ENCODE data around the gene TTC33. TPM values are rescaled to one million over a fixed set of nuclear protein-coding genes. Genes with fewer than 3 reads are reported as not detected.
"Not testable (repeated sequence)": the region's sequence is repeated elsewhere in the genome, so short reads cannot be mapped to it uniquely, and the experiment has no call there.

Gene TTC33
- total RNA-seq, 2 donors from 2014 or later: 13.5 to 19.3 TPM

DNA sequence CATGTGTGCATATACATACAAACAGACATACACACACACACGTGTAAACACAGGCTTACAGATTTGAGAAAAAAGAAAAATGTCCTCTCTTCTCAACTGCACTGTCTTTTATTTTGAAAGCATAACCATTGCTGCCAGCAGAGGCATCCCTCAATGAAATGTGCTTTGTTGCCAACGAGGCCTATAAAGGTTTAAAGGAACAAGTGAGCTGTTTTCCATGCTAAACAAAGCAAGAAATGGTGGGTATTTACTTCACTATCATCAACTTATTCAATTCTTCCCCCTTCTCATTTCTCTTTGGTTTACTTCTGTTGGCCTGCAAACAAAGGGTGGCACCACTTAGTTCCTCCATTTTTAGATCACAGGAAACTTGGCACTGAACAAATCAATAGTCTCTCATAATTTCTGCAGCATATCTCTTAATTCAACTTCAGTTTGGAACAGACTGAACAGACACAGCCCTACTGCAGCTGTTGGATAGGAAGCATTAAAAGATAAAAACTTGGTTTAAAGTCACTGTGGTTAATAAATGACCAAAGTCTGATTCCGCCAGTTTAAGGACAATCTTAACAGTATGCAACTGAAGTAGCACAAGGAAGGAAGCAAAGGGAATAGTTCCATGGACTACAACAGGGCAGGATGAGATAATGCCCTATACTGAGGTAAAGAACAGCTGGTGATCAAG is 21.7 kb downstream of the TTC33 start:
- H3K36me3 Mint-ChIP-seq (ENCODE audit: low read depth): peaks cover 6% of the 10 kb centered on the region
- no peaks in the 10 kb centered on the region for H3K4me1 ChIP-seq (ENCODE audit: control insufficient read depth, insufficient read depth, low read length)
- no peak overlapping the region for H3K27ac ChIP-seq (ENCODE audit: low read depth, low read length)
- H3K27me3 ChIP-seq (ENCODE audit: control insufficient read depth, insufficient read depth, low read length, poor library complexity, severe bottlenecking): no peaks in the 10 kb centered on the region
- DNase-seq: no peak
- peak; percentile 22 for TF ChIP-seq CTCF (conservative IDR thresholded peaks at IDR 0.05)
- H3K9ac ChIP-seq (ENCODE audit: extremely low read depth, low read length, poor library complexity, severe bottlenecking): no peak overlapping the region
- 71 to 92% methylated on average over 2 to 3 of the region's 3 CpGs for WGBS, 2 experiments (ENCODE audit: insufficient coverage in 1 of 2, insufficient read length in 1 of 2)
- peaks cover 11% of the 10 kb centered on the region for H3K36me3 ChIP-seq (ENCODE audit: control insufficient read depth, insufficient read depth, low read length)
- no peak overlapping the region for H3K4me3 ChIP-seq (ENCODE audit: low read length)
- H3K4me3 Mint-ChIP-seq: no peak overlapping the region
- H3K9me3 ChIP-seq (ENCODE audit: control insufficient read depth, low read length): peaks cover under 1% of the 10 kb centered on the region
- no peak overlapping the region for H3K27ac Mint-ChIP-seq
- no peaks in the 10 kb centered on the region for H3K9me3 Mint-ChIP-seq
- peaks cover 14% of the 10 kb centered on the region for H3K4me1 Mint-ChIP-seq
- H3K27me3 Mint-ChIP-seq (ENCODE audit: insufficient read depth): no peaks in the 10 kb centered on the region

DNA sequence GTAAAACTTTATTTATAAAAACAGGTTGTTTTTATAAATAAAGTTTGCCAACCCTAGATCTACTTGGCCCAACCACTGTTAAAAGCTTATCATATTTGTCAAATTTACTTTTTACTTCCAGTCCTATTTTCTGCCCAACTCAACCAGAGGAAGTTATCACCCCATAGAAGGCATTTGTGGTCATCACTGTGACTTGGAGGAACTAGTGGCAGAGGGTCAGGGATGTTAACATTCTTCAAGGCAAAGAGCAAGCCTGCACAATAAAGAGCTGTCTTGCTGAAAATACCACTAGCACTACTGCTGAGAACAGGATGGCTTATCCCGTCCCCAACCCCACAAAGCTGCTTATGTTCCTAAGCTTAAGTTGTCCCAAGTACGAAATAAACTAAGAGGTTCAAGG is 22.3 kb downstream of the TTC33 start:
- H3K9me3 ChIP-seq (ENCODE audit: control insufficient read depth, low read length): no peaks in the 10 kb centered on the region
- H3K27me3 ChIP-seq (ENCODE audit: control insufficient read depth, insufficient read depth, low read length, poor library complexity, severe bottlenecking): no peaks in the 10 kb centered on the region
- Mint-ChIP-seq H3K4me3 (no peak overlapping the region), H3K36me3 (ENCODE audit: low read depth) (peaks cover 5% of the 10 kb centered on the region), H3K27ac (no peak overlapping the region), H3K4me1 (peaks cover 14% of the 10 kb centered on the region), H3K9me3 (no peaks in the 10 kb centered on the region), H3K27me3 (ENCODE audit: insufficient read depth) (no peaks in the 10 kb centered on the region)
- 72 to 88% methylated on average over 2 of the region's 2 CpGs for WGBS, 2 experiments (ENCODE audit: insufficient coverage in 1 of 2, insufficient read length in 1 of 2)
- no peak overlapping the region for H3K4me3 ChIP-seq (ENCODE audit: low read length)
- no peak overlapping the region for H3K9ac ChIP-seq (ENCODE audit: extremely low read depth, low read length, poor library complexity, severe bottlenecking)
- DNase-seq: no peak
- no peak for TF ChIP-seq CTCF (conservative IDR thresholded peaks at IDR 0.05)
- no peaks in the 10 kb centered on the region for H3K4me1 ChIP-seq (ENCODE audit: control insufficient read depth, insufficient read depth, low read length)
- peaks cover 10% of the 10 kb centered on the region for H3K36me3 ChIP-seq (ENCODE audit: control insufficient read depth, insufficient read depth, low read length)
- H3K27ac ChIP-seq (ENCODE audit: low read depth, low read length): no peak overlapping the region

DNA sequence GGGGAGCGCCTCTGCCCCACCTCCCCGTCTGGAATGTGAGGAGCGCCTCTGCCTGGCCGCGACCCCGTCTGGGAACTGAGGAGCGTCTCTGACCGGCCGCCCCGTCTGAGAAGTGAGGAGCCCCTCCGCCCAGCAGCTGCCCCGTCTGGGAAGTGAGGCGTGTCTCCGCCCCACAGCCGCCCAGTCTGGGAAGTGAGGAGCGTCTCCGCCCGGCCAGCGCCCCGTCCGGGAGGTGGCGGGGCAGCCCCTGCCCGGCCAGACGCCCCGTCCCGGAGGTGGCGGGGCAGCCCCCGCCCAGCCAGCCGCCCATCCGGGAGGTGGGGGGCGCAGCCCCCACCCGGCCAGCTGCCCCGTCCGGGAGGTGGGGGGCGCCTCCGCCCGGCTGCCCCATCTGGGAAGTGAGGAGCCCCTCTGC is 33.3 kb downstream of the TTC33 start:
- not testable (repeated sequence) for H3K27me3 ChIP-seq (ENCODE audit: control insufficient read depth, insufficient read depth, low read length, poor library complexity, severe bottlenecking); H3K4me1 ChIP-seq (ENCODE audit: control insufficient read depth, insufficient read depth, low read length); DNase-seq; H3K4me1 Mint-ChIP-seq; H3K27ac Mint-ChIP-seq; H3K4me3 ChIP-seq (ENCODE audit: low read length); H3K9ac ChIP-seq (ENCODE audit: extremely low read depth, low read length, poor library complexity, severe bottlenecking); H3K27ac ChIP-seq (ENCODE audit: low read depth, low read length); H3K27me3 Mint-ChIP-seq (ENCODE audit: insufficient read depth); H3K4me3 Mint-ChIP-seq
- Mint-ChIP-seq H3K9me3 (peaks cover 40% of the 10 kb centered on the region), H3K36me3 (ENCODE audit: low read depth) (peaks cover 68% of the 10 kb centered on the region)
- WGBS, 2 experiments (ENCODE audit: insufficient coverage in 1 of 2, insufficient read length in 1 of 2): 91 to 100% methylated on average over 1 to 37 of the region's 37 CpGs
- peaks cover 31% of the 10 kb centered on the region for H3K36me3 ChIP-seq (ENCODE audit: control insufficient read depth, insufficient read depth, low read length)
- peaks cover 27% of the 10 kb centered on the region for H3K9me3 ChIP-seq (ENCODE audit: control insufficient read depth, low read length)

- no peaks in the 10 kb centered on the region for H3K27me3 Mint-ChIP-seq (ENCODE audit: insufficient read depth)
- H3K27ac Mint-ChIP-seq: no peak overlapping the region
- no peak overlapping the region for H3K4me3 Mint-ChIP-seq
- H3K9me3 ChIP-seq (ENCODE audit: control insufficient read depth, low read length): peaks cover 27% of the 10 kb centered on the region
- TF ChIP-seq CTCF (conservative IDR thresholded peaks at IDR 0.05): no peak
- no peak overlapping the region for H3K9ac ChIP-seq (ENCODE audit: extremely low read depth, low read length, poor library complexity, severe bottlenecking)
- no peak overlapping the region for H3K4me3 ChIP-seq (ENCODE audit: low read length)
- H3K9me3 Mint-ChIP-seq: peaks cover 34% of the 10 kb centered on the region
- DNase-seq: no peak
- H3K36me3 Mint-ChIP-seq (ENCODE audit: low read depth): peaks cover 61% of the 10 kb centered on the region
- H3K36me3 ChIP-seq (ENCODE audit: control insufficient read depth, insufficient read depth, low read length): peaks cover 31% of the 10 kb centered on the region
- no peaks in the 10 kb centered on the region for H3K27me3 ChIP-seq (ENCODE audit: control insufficient read depth, insufficient read depth, low read length, poor library complexity, severe bottlenecking)
- H3K4me1 Mint-ChIP-seq: no peaks in the 10 kb centered on the region
- H3K4me1 ChIP-seq (ENCODE audit: control insufficient read depth, insufficient read depth, low read length): no peaks in the 10 kb centered on the region
- no peak overlapping the region for H3K27ac ChIP-seq (ENCODE audit: low read depth, low read length)
Observed at GRCh38 chr5:40720069-40720468, 35.7 kb downstream of the TTC33 start.

Data from endodermal cell (in vitro differentiated cells).